Adipocyte (in vitro differentiated cells): Measurements from ENCODE around the gene RGL3.

Experiments
- DNase-seq: peaks from one replicate; pipeline ENCODE4 v3.0.0-alpha.2; 2015; ENCODE audit warnings: low read depth
- H3K27me3 ChIP-seq: replicated peaks from 2 replicates; pipeline ENCODE4 v1.7.0; 2013; ENCODE audit warnings: mild to moderate bottlenecking, low read length, moderate library complexity; ENCODE audit not compliant: control insufficient read depth, insufficient read depth
- H3K36me3 ChIP-seq: 2 replicates; pipeline ENCODE4 v1.7.0; 2013; ENCODE audit warnings: low read length, mild to moderate bottlenecking, moderate library complexity; ENCODE audit not compliant: control insufficient read depth, insufficient read depth, severe bottlenecking
- H3K4me1 ChIP-seq: 2 replicates; pipeline ENCODE4 v1.7.0; 2013; ENCODE audit warnings: mild to moderate bottlenecking, low read length, moderate library complexity; ENCODE audit not compliant: control insufficient read depth, insufficient read depth
- H3K4me3 ChIP-seq: 2 replicates; pipeline ENCODE4 v1.7.0; 2013; ENCODE audit warnings: mild to moderate bottlenecking, low read length, moderate library complexity
- H3K9ac ChIP-seq: 2 replicates; pipeline ENCODE4 v1.7.0; 2013; ENCODE audit warnings: mild to moderate bottlenecking, low read length, moderate library complexity
- H3K9me3 ChIP-seq: 2 replicates; pipeline ENCODE4 v1.7.0; 2013; ENCODE audit warnings: mild to moderate bottlenecking, low read length, moderate library complexity; ENCODE audit not compliant: control insufficient read depth

Gene RGL3

DNA sequence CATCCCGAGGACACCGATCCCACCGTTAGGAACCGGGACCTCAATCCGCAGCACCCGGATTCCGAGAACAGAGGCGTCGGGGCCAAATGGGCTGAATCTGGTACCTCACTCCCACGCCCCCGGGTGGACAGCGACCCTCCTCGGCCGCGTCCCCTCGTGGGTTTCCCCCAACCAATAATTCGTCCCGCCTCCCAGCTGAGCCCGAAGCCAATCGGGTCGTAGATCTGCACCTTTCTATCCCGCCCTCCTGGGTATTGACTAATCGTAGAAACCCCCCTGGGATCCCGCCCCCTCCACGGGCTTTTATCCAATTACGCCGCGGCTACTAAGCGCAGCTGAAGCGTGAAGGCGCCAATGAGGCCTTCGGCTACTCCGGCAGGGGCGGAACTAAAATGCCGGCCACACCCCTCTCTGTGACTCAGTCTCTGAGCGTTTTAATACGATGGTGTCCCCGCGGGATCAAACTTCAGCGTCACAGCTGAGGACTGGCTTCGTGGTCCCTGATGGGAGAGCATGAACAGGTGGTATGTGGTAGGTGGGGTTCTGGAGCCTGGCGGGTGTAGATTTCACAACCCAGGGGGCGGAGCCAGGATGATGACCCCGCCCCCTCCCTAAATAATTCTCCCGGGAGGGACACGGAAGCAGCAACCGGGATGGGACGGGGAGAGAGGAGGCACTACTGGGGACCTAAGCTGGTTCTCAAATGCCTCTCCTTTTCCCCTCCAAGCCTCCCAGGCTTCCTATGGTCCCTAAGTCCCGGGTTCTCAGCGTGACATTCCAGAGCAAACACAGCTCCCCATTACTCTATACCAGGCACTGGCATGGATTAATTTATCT is 72.8 kb downstream of the RGL3 start, which contains the start of the genes CCDC159 and TMEM205:
TSS of gene CCDC159 (plus strand) at position 416 of the 837 bp plus-strand sequence. CDS start at position 504, 88 bp downstream.
TSS of gene TMEM205 (minus strand) at position 165 of the 837 bp plus-strand sequence. CDS start 649 bp downstream, outside the sequence.
- H3K4me1 ChIP-seq, result peaks cover 23% of the 10 kb centered on the region
- peak; percentile 100 for DNase-seq
- H3K9ac ChIP-seq, result peak within 1 kb of the TSS; percentile 90
- H3K4me3 ChIP-seq, result peak within 1 kb of the TSS; percentile 94
- peaks cover 9% of the 10 kb centered on the region for H3K9me3 ChIP-seq
- H3K36me3 ChIP-seq, result no peaks in the 10 kb centered on the region
- no peaks in the 10 kb centered on the region for H3K27me3 ChIP-seq

- peak; percentile 11 for DNase-seq
- peaks cover 9% of the 10 kb centered on the region for H3K9me3 ChIP-seq
- peak overlapping the region; percentile 94 for H3K4me3 ChIP-seq
- H3K4me1 ChIP-seq, result peaks cover 23% of the 10 kb centered on the region
- H3K36me3 ChIP-seq, result no peaks in the 10 kb centered on the region
- peak overlapping the region; percentile 90 for H3K9ac ChIP-seq
- H3K27me3 ChIP-seq, result no peaks in the 10 kb centered on the region
These were observed 73.9 kb downstream of the RGL3 start for GRCh38 chr19:11345122-11345803.
